PFSK-1 (cell line): Measurements from ENCODE around the gene FLT4.

Experiments
- POLR2AphosphoS5 ChIP-seq: IDR thresholded peaks from 2 replicates; pipeline ENCODE4 v1.6.1; 2012; ENCODE audit warnings: low read depth, mild to moderate bottlenecking, control low read depth, low read length, moderate library complexity
- SIN3A ChIP-seq: IDR thresholded peaks from 2 replicates; pipeline ENCODE4 v1.6.1; 2012; ENCODE audit warnings: mild to moderate bottlenecking, low read length, moderate library complexity, borderline replicate concordance; ENCODE audit not compliant: insufficient read depth
- TAF1 ChIP-seq: IDR thresholded peaks from 2 replicates; pipeline ENCODE4 v1.6.1; 2012; ENCODE audit warnings: low read length, control low read depth, borderline replicate concordance; ENCODE audit not compliant: insufficient read depth
- TF ChIP-seq, protein P1 (sequence below), 2 experiments: IDR thresholded peaks; 2 replicates each; pipeline versions ENCODE4 v1.6.1 to v1.8.0; 2011 to 2012; ENCODE audit warnings: low read depth in 2 of 2, low read length in 2 of 2, control low read depth in 1 of 2, inconsistent platforms in 1 of 2, mild to moderate bottlenecking in 1 of 2, moderate library complexity in 1 of 2; ENCODE audit not compliant: insufficient read depth in 1 of 2

DNA sequence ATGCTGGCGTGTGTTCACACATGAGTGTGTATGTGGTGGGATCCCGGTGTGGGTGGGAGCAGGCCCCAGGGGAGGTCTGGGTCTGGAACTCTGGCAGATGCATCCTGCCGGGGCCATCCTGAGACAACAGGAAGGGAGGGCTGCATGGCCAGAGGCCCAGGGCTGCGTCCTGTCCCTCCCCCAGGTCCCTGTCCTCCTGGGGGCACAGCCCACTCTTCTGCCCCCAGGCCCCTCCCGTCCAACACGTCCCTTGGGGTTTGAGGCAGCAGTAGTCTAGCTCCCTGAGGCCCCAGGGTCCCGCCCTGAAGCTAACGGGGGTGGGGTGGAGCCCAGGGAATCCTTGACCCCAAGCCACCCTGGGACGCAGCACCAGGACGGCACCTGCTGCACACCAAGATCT lies 16.6 kb downstream of the FLT4 start:
- TF ChIP-seq, protein P1, sequence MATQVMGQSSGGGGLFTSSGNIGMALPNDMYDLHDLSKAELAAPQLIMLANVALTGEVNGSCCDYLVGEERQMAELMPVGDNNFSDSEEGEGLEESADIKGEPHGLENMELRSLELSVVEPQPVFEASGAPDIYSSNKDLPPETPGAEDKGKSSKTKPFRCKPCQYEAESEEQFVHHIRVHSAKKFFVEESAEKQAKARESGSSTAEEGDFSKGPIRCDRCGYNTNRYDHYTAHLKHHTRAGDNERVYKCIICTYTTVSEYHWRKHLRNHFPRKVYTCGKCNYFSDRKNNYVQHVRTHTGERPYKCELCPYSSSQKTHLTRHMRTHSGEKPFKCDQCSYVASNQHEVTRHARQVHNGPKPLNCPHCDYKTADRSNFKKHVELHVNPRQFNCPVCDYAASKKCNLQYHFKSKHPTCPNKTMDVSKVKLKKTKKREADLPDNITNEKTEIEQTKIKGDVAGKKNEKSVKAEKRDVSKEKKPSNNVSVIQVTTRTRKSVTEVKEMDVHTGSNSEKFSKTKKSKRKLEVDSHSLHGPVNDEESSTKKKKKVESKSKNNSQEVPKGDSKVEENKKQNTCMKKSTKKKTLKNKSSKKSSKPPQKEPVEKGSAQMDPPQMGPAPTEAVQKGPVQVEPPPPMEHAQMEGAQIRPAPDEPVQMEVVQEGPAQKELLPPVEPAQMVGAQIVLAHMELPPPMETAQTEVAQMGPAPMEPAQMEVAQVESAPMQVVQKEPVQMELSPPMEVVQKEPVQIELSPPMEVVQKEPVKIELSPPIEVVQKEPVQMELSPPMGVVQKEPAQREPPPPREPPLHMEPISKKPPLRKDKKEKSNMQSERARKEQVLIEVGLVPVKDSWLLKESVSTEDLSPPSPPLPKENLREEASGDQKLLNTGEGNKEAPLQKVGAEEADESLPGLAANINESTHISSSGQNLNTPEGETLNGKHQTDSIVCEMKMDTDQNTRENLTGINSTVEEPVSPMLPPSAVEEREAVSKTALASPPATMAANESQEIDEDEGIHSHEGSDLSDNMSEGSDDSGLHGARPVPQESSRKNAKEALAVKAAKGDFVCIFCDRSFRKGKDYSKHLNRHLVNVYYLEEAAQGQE (IDR thresholded peaks at IDR 0.05; ENCODE audit: insufficient read depth in 1 of 2, low read depth in 2 of 2, low read length in 2 of 2), result no peak
- TF ChIP-seq SIN3A, result no peak
- TF ChIP-seq TAF1, result no peak
- TF ChIP-seq POLR2AphosphoS5, result no peak
